GM12878 (cell line): ENCODE results near the gene CHD9.

Experiments used
- BHLHE40 ChIP-seq, 2 experiments: fragments of 450-650 bp in 1 of 2; IDR thresholded peaks; 2 replicates each; pipeline ENCODE4 v1.6.1; 2011 to 2017; ENCODE audit warnings: low read depth in 2 of 2, borderline replicate concordance in 1 of 2, improper control_type of control experiment in 1 of 2, low read length in 1 of 2, mild to moderate bottlenecking in 1 of 2
- CEBPB ChIP-seq, 2 experiments: fragments of 150-350 bp in 1 of 2; IDR thresholded peaks; 2 replicates each; pipeline ENCODE4 v1.6.1; 2012 to 2014; ENCODE audit warnings: low read depth in 2 of 2, low read length in 2 of 2, borderline replicate concordance in 1 of 2, inconsistent platforms in 1 of 2
- CTCF ChIP-seq, 3 experiments: IDR thresholded peaks in 2 of 3; conservative IDR thresholded peaks in 1 of 3; 2 replicates each; pipeline ENCODE4 v1.5.1; 2011; ENCODE audit warnings: low read depth in 3 of 3, low read length in 3 of 3, mild to moderate bottlenecking in 3 of 3, control low read depth in 2 of 3, moderate library complexity in 2 of 3, inconsistent platforms in 1 of 3, mixed read lengths in 1 of 3; ENCODE audit not compliant: control insufficient read depth in 2 of 3, insufficient read depth in 1 of 3; ENCODE audit errors: extremely low read depth in 1 of 3
- ESRRA ChIP-seq: IDR thresholded peaks from 2 replicates; pipeline ENCODE4 v1.6.1; 2012; ENCODE audit warnings: mild to moderate bottlenecking, low read length, improper control_type of control experiment
- EZH2 ChIP-seq: IDR thresholded peaks from 2 replicates; pipeline ENCODE4 v1.6.1; 2012; ENCODE audit warnings: low read depth, mild to moderate bottlenecking, control low read depth, inconsistent platforms, low read length, borderline replicate concordance; ENCODE audit not compliant: control insufficient read depth
- POLR2A ChIP-seq: IDR thresholded peaks from 2 replicates; pipeline ENCODE4 v1.6.1; 2011; ENCODE audit warnings: low read depth, mild to moderate bottlenecking, low read length
- POU2F2 ChIP-seq: IDR thresholded peaks from 3 replicates; pipeline ENCODE4 v1.6.1; 2011; ENCODE audit warnings: low read depth, mild to moderate bottlenecking, low read length, borderline replicate concordance
- SRF ChIP-seq, 2 experiments: IDR thresholded peaks; 2 replicates each; pipeline ENCODE4 v1.6.1; 2011; ENCODE audit warnings: low read depth in 2 of 2, low read length in 2 of 2, mild to moderate bottlenecking in 1 of 2, moderate library complexity in 1 of 2
- STAT3 ChIP-seq: IDR thresholded peaks from 2 replicates; pipeline ENCODE4 v1.6.1; 2011; ENCODE audit warnings: low read depth, low read length, improper control_type of control experiment
- SUZ12 ChIP-seq: fragments of 200-600 bp; sonication (generic); IDR thresholded peaks from one replicate; pipeline ENCODE4 v1.6.1; 2018; ENCODE audit warnings: antibody characterized with exemption, mild to moderate bottlenecking; ENCODE audit not compliant: unreplicated experiment
- TBL1XR1 ChIP-seq: IDR thresholded peaks from 2 replicates; pipeline ENCODE4 v1.6.1; 2012; ENCODE audit warnings: low read depth, low read length, improper control_type of control experiment
- YY1 ChIP-seq: IDR thresholded peaks from 2 replicates; pipeline ENCODE4 v1.6.1; 2011; ENCODE audit warnings: low read depth, mild to moderate bottlenecking, low read length
- ZBTB33 ChIP-seq: fragments of 450-650 bp; IDR thresholded peaks from 2 replicates; pipeline ENCODE4 v1.6.1; 2017; ENCODE audit warnings: mild to moderate bottlenecking
- ZBTB40 ChIP-seq: fragments of 450-650 bp; IDR thresholded peaks from 2 replicates; pipeline ENCODE4 v1.6.1; 2016; ENCODE audit warnings: mild to moderate bottlenecking, moderate library complexity, borderline replicate concordance

GRCh38 chr16:53045341-53046220 is 9.2 kb upstream of the CHD9 start:
- TF ChIP-seq ZBTB40: no peak
- no peak for TF ChIP-seq CTCF (IDR thresholded peaks at IDR 0.05 in 2 of 3, conservative IDR thresholded peaks at IDR 0.05 in 1 of 3; ENCODE audit: control insufficient read depth in 2 of 3, extremely low read depth in 1 of 3, insufficient read depth in 1 of 3, low read depth in 3 of 3, low read length in 3 of 3)
- no peak for TF ChIP-seq EZH2
- TF ChIP-seq ESRRA: no peak
- no peak for TF ChIP-seq ZBTB33
- no peak for TF ChIP-seq SUZ12
- TF ChIP-seq POU2F2: no peak
- no peak for TF ChIP-seq TBL1XR1
- TF ChIP-seq CEBPB (IDR thresholded peaks at IDR 0.05; ENCODE audit: borderline replicate concordance in 1 of 2, low read depth in 2 of 2, low read length in 2 of 2): no peak
- no peak for TF ChIP-seq YY1
- TF ChIP-seq SRF (IDR thresholded peaks at IDR 0.05; ENCODE audit: low read depth in 2 of 2, low read length in 2 of 2): no peak
- TF ChIP-seq POLR2A: no peak
- TF ChIP-seq BHLHE40 (IDR thresholded peaks at IDR 0.05; ENCODE audit: borderline replicate concordance in 1 of 2, low read depth in 2 of 2, low read length in 1 of 2): no peak
- TF ChIP-seq STAT3: no peak
